Mucosa of descending colon (tissue), 3 donors: ENCODE data around the gene LPAR3. TPM values are rescaled to one million over a fixed set of nuclear protein-coding genes. Genes with fewer than 3 reads are reported as not detected.

ENCODE experiments used
- ATAC-seq: fragments of 200-7000 bp; cut with Tn5 transposase; one replicate; pipeline ENCODE4 v1.9.1; 2020; ENCODE audit warnings: mild to moderate bottlenecking, moderate library complexity
- DNase-seq, 3 donors: peaks; one replicate each; pipeline ENCODE4 v3.0.0-alpha.2; 2020
- H3K36me3 ChIP-seq: fragments of 200-600 bp; one replicate; pipeline ENCODE4 v1.8.0; 2021; ENCODE audit warnings: low read depth, mild to moderate bottlenecking
- H3K4me1 ChIP-seq: fragments of 200-600 bp; one replicate; pipeline ENCODE4 v1.8.0; 2021; ENCODE audit warnings: low read depth, mild to moderate bottlenecking
- H3K4me3 ChIP-seq: fragments of 200-600 bp; one replicate; pipeline ENCODE4 v1.8.0; 2021; ENCODE audit warnings: mild to moderate bottlenecking
- H3K9me3 ChIP-seq: fragments of 200-600 bp; one replicate; pipeline ENCODE4 v1.8.0; 2021; ENCODE audit warnings: mild to moderate bottlenecking
- CTCF ChIP-seq: fragments of 200-600 bp; IDR thresholded peaks from one replicate; pipeline ENCODE4 v1.8.0; 2022; ENCODE audit warnings: antibody characterized with exemption, mild to moderate bottlenecking
- intact Hi-C, 2 donors: fragments of 100-400 bp; cut with DNase I in 1 of 2; cut with micrococcal nuclease in 1 of 2; formaldehyde crosslinking; loops; one replicate each; pipeline versions ENCODE4 v1.11.0 to v1.11.1; 2022; cut with DNase I, micrococcal nuclease
- total RNA-seq, 3 donors: library from RNA; stranded (reverse); fragmentation: NEBNext Ultra II Directional in 2 of 3; extraction: Animal tissue kit (Norgen Biotek cat#: 25700) in 2 of 3; gene quantifications; one replicate each; pipeline versions ENCODE4 v1.2.1 to v1.2.4, GENCODE V29; 2021 to 2023
- donor health status: DM: no; HTN: no; CAD: no; lungs with moderate emphysema.
- donor health status: DM: no; HTN: no; CAD: no.
- donor health status: DM: no; HTN: yes; CAD: no.

Gene LPAR3
- total RNA-seq, 3 donors from 2014 or later = 2.5 to 3.5 (median 2.5) TPM

GRCh38 chr1:84936116-84936810 lies 43.3 kb upstream of the LPAR3 start:
- intact Hi-C loops = loop anchor here in 1 of 2 donors (10.0 kb wide), 1 partner anchor 171 kb away; no protein-coding TSS in a partner anchor
- peak; percentile 78 for TF ChIP-seq CTCF
- peak; percentile 87 for ATAC-seq

GRCh38 chr1:84933011-84933611 lies 40.1 kb upstream of the LPAR3 start:
- Histone ChIP-seq H3K36me3 (no peaks in the 10 kb centered on the region), H3K4me3 (no peak overlapping the region), H3K4me1 (no peaks in the 10 kb centered on the region), H3K9me3 (no peaks in the 10 kb centered on the region)
- ATAC-seq = no peak
- DNase-seq = no peak
- intact Hi-C loops = loop anchor here in 1 of 2 donors (10.0 kb wide), 1 partner anchor 168 kb away; no protein-coding TSS in a partner anchor
- no peak for TF ChIP-seq CTCF

More at GRCh38 chr1:84936116-84936810, 43.3 kb upstream of the LPAR3 start:
- DNase-seq = peak in 1 of 3 donors; percentile 19
- H3K9me3 ChIP-seq = no peaks in the 10 kb centered on the region
- H3K4me1 ChIP-seq = no peaks in the 10 kb centered on the region
- no peak overlapping the region for H3K4me3 ChIP-seq
- H3K36me3 ChIP-seq = no peaks in the 10 kb centered on the region

GRCh38 chr1:84930831-84931230 lies 37.8 kb upstream of the LPAR3 start:
- DNase-seq (no peak), ATAC-seq (no peak)
- H3K4me1 ChIP-seq = no peaks in the 10 kb centered on the region
- no peaks in the 10 kb centered on the region for H3K36me3 ChIP-seq
- H3K4me3 ChIP-seq = no peak overlapping the region
- intact Hi-C loops = loop anchor here in 1 of 2 donors (10.0 kb wide), 1 partner anchor 166 kb away; no protein-coding TSS in a partner anchor
- TF ChIP-seq CTCF = no peak
- H3K9me3 ChIP-seq = no peaks in the 10 kb centered on the region

GRCh38 chr1:84930329-84930728 lies 37.3 kb upstream of the LPAR3 start:
- no peak for ATAC-seq
- Histone ChIP-seq H3K4me1 (no peaks in the 10 kb centered on the region), H3K36me3 (no peaks in the 10 kb centered on the region), H3K4me3 (no peak overlapping the region), H3K9me3 (no peaks in the 10 kb centered on the region)
- DNase-seq = no peak
- intact Hi-C loops = loop anchor here in 1 of 2 donors (10.0 kb wide), 1 partner anchor 166 kb away; no protein-coding TSS in a partner anchor
- no peak for TF ChIP-seq CTCF

GRCh38 chr1:84929581-84929980 lies 36.6 kb upstream of the LPAR3 start:
- DNase-seq (no peak), ATAC-seq (no peak)
- Histone ChIP-seq H3K36me3 (no peaks in the 10 kb centered on the region), H3K9me3 (no peaks in the 10 kb centered on the region), H3K4me3 (no peak overlapping the region), H3K4me1 (no peaks in the 10 kb centered on the region)
- intact Hi-C loops = no loop called here
- no peak for TF ChIP-seq CTCF
